GM18508 (cell line): Measurements from ENCODE around the gene LHFPL5.

Experiments used
- ATAC-seq: cut with Tn5 transposase; IDR thresholded peaks from one replicate; pipeline ENCODE4 v1.9.1; 2021; ENCODE audit warnings: moderate number of reproducible peaks; ENCODE audit not compliant: insufficient read depth, unreplicated experiment

Gene LHFPL5

DNA sequence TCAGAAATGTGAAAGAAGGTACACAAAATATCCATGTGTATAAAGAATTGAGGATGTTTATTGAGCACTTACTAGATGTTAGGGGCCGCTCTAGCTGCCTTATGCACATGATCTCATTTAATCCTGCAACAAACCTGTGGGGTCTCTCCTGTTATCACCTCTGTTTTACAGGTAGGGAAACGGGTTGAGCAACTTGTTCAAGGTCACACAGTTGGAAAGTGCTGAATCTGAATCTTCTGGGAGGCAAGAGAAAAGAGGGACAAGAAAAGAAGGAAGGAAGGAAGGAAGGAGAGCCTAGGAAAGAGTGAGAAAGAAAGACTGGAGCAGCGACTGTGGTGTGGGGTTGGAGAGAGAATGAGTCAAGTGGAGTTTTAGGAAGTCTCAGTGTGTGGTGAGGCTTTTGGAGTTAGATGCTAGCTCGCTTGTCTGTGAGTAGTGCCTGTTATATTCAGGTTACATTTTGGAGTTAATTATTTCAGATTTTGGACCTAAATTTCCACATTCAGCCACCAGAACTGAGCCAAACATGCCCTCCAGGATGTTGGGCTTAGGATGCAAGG is 16.6 kb upstream of the LHFPL5 start:
- ATAC-seq: no peak

DNA sequence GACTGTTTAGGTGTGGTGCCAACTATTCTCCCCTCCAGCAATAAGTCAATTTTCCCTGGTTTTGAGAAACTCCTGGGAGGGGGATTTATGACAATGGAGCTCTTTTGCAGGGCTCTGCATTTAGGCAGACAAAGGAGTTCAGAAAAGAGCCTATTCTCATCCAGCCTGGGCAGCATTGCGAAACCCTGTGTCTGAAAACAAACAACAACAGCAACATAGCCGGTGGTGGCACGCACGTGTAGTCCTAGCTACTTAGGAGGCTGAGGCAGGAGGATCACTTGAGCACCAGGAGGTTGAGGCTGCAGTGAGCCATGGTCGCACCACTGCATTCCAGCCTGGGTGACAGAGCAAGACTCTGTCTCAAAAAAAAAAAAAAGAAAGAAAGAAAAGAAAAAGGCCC is 14.5 kb upstream of the LHFPL5 start:
- no peak for ATAC-seq

DNA sequence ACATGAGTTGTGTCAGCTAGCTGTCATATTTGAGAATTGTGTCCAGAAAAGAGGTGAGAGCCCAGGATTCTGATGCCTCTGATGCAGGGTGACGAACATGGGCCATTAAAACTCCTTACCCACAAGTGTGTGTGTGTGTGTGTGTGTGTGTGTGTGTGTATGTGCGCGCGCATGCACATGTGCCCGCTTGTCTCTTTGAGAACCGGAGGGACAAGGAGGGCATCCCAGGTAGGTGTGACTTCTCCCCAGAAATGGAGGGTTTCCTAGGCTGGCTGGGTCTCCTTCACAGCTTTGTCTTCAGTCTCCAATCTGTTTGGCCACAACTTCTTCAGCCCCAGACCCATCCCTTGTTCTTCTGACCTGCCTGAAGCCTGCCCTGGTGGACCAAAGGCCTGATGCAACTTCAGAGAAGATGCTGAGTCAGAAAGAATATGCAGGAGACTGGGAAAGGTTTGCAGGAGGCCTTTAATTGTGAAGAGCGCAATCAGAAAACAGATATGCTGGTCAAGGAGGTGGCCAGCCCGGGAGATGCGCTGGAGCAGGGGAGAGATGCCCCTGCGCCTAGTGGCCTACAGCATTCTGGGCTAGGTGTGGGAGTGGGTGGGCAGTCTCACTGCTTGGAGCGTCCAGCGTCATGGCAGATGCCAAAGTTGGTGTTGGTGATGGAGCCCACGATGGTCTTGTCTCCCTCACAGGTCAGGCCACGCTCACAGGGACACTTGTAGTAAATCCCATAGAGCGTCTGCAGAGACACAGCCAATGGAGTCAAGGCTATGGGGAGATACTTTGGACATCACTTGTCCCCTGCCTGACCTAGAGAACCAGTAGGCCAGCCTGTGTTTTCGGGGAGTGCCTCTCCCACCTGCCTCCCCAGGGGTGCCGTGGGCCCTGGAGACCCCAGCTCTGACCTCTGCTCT is 10.4 kb upstream of the LHFPL5 start:
- ATAC-seq: no peak

DNA sequence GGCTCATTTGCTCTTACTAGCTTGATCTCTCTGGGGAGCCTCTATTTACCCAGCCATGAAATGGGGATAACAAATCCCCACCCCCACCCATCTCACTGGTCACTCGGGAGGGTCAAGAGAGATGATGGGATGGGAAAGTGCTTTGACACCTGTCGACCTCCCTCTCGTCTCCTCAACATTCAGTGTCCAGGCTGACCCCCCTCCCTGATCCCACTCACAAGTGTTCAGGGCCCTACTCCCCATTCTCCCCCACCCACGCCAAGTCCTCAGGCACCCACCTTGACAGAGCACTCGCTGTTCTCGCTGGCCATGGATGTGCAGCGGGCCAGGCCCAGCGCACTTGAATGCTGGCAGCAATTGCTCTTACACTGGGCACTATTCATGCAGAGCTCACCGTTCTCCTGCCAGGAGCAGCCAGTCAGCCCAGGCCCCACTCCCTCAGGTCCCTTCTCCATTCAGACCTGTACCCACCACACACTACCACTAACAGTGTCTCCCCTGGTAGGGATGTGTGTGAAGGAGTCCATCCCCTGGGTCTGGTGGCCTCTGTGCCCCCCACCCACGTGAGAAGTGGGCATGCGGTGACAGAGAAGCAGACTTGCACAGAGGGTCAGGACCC is 9.6 kb upstream of the LHFPL5 start:
- ATAC-seq: no peak

DNA sequence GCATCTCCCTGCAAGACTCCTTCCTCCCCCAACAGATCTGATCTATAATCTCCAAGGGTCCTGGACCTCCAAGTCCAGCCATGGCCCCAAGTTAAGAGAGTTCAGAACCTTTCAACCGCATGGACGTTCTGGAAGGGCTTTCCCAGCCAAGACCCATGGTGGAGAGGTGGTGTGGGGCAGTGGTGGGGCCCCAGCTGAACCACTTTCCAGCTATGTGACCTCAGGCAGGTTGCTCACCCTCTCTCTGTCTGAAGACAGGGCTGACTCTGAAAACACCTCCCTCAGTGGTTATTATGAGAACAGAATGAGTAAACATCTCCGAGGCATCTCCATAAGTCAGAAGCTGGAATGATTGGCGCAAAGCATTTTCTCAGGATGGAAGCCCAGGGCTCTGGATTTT is 8.9 kb upstream of the LHFPL5 start:
- no peak for ATAC-seq

DNA sequence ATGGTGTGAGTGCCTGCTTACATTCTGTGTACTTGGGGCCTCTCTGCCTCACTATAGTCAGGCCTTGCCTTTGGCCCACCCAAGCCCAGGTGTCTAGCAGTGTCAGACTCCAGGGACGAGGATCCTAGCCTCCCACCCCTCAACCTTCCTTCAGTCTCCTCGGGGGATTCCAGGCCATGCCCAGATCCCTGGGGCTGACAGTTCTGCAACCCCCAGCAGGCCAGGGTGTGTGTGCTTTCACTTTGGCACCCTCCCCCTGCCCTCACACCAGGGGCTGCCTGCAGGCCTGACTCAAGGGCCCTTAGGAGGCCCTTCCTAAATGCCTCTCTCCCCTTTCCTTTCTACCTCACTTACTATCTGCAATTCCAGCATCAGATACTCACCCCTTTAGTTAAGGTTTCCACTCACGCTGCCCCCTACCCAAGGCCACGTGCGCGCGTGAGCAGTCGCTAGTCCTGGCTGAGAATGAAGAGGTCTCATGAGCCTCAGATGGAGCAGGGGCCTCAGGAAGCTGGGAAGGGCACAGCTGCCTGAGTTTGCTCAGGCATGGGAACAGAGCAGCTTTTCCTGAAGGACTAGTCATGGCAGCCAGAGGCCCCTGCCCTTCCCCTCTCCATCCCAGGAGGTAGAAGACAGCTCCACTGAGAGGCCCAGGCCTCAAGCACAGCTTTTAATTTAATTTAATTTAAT is 7.2 kb upstream of the LHFPL5 start:
- ATAC-seq: no peak

DNA sequence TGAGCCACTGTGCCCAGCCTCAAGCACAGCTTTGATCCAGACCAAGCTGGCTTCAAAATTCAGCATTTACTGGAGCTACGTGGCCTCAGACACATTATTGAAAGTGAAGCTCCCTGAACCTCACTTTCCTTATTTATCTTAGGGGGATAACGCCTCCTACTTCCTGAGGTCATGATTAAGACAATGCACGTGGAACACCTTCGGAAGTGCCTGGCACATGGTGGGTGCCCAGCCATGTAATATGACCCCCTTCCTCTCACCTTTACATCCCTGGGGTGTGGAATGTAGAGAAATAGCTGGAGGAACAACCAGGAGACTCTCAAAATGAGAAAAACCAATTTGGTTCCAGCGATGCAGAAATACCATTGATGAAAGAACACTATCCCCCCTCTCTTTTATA is 6.4 kb upstream of the LHFPL5 start:
- ATAC-seq: no peak

DNA sequence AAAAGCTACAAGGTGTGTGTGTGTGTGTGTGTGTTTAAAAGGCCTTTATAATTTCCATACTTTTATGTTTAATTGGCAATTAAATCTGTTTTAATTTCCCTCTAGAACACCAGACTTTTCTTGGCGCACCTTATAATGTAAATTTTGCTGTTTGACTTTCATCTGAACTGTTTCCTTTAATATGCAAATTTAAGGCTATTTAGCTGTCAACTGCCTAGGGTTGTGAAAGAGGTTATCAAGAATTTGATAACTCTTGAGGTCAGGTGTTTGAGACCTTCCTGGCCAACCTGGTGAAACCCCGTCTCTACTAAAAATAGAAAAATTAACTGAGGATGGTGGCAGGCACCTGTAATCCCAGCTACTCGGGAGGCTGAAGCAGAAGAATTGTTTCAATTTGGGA is 4.0 kb upstream of the LHFPL5 start:
- no peak for ATAC-seq

DNA sequence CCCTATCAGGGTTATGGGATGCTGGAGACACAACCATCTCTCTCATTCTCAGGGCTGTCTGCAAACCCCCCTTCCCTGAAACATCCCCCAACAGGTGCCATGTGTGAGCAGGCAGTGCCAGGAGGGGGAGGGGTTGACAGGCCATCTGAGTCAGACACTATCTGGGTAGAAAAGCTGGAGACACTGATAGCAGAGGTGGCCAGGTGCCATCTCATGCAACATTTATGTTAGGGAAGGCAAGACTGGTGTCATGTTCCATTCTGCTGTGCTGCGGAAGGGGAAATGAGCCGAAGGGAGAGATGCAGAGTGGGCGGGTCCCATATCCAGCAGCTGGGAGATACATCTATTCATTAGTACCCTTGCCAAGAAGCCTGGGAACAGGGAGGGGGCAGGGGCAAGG is 3.5 kb downstream of the LHFPL5 start:
- no peak for ATAC-seq

DNA sequence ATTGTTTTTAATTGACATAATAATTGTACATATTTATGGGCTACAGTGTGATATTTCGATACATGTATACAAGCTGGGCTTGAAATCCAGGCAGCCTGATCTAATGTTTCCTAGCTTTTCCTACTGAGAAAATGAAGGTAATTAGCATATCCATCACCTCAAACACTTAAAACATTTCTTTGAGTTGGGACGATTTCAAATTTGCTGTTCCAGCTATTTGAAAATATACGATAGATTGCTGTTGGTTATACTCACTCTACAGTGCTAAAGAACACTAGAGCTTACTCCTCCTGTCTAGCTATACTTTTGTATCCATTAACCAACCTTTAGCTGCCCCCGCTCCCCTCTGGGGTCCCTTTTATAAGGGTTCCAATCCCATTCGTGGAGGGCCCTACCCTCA is 4.7 kb downstream of the LHFPL5 start:
- no peak for ATAC-seq

DNA sequence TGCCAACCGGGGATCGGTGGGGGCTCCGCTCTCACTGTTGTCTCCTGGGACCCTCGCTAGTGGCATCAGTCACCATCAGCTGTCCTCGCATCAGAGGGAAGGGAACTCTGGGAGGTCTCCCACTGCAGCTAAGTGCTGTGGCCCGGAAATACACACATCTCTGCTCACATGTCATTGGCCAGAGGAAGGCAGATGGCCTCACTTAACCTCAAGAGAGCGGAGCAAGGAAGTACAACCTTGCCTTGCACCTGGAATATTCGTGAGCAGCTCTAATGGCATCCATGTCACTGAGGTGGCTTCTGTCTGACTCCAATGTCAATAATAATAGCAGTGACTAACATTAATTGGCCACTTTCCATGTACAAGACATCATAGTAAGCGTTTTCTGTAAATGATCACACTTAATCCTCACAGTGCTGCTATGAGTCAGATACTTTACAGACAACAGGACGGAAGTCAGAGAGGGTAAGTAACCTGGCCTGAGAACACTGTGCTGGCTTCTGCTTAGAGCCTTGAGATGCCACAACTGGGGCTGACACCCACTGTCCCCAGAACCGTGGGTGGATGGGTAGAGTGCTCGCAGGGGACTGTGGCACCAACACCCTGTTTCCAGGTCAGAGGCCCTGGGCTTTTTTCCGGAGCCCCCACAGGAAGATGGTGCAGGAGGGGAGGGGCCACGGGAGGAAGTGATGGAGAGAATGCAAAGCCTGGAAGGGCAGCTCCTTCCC is 6.0 kb downstream of the LHFPL5 start:
- ATAC-seq: no peak

DNA sequence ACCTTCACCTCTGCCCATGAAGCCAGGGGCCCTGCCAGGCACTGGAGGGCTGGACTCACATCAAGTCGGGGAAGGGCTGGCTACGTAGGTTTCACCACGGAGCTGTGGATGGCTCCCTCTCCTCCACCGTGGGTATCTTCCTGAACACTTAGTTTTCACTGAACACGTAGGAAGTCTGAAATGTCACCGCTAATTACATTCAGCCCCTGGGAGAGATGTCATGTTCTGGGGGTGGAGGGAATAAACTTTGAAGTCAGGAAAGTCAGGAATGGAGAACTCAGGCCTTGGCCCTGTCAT is 6.5 kb downstream of the LHFPL5 start:
- ATAC-seq: no peak

DNA sequence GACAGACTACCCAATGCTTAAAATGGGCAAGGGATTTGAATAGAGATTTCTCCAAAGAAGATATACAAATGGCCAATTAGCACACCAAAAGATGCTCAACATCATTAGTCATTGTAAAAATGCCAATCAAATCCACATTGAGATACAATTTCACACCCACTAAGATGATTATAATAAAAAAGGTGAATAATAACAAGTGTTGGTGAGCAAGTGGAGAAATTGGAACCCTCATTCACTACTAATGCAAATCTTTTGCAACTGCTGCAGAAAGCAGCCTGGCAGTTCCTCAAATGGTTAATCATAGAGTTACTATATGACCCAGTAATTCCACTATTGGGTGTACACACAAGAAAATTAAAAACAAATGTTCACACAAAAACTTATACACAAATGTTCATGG is 12.4 kb downstream of the LHFPL5 start:
- no peak for ATAC-seq

DNA sequence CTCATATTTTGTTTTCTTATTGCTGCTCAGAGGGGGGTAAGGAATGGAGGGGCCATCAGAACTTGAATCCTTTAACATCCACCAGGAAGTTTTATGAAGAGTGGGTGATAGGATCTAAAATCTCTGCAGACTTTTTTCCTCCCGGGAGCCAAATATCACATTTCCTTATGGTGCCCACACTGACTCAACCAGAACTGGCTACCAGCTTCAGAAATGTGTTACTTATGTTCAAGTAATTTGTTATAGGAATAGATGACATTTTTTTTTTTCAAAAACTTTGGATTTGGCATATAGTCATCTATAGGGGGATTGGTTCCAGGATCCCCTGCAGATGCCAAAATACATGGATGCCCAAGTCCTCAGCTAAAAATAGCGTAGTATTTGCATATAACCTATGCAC is 18.4 kb downstream of the LHFPL5 start:
- no peak for ATAC-seq

DNA sequence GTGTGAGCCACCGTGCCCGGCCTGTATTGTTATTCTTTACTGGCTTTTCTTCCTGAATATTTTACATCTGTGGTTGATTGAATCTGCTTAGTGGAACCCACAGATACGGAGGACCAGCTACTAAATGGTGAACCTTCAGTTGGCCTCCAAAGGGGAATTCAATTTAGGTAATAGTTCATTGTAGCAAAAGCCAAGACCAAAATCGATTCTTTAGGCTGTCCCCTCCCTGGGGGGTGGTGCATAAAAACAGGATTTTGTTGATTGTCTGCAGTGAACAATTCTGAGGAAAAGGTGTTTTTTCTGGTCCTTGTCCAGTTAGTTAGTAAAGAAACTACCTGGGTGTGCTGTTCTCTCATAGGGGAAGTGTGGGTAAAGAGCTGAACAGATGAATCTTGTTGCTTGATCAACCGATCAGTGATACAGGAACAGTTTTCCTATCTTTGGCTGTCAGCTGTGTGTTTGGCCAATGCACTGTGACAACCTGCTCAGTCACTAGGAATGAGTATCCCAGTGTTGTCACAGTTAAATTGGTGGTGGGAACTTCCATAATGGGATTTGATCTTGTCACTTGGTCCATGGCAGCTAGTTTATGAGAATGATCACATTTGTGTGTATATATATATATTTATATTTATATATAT is 19.5 kb downstream of the LHFPL5 start:
- no peak for ATAC-seq

DNA sequence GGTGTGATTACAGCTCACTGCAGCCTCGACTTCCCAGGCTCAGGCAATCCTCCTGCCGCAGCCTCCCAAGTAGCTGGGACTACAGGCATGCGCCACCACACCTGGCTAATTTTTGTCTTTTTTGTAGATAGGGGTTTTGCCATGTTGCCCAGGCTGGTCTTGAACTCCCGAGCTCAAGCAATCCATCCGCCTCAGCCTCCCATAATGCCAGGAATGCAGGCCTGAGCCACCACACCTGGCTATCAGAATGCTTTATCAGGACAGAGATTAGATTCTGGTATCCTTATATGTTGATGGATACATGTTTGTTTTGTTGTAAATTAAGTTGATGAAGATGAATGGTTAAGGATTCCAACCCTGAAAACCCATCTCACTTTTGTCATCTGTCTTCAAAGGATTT is 24.2 kb downstream of the LHFPL5 start:
- no peak for ATAC-seq

DNA sequence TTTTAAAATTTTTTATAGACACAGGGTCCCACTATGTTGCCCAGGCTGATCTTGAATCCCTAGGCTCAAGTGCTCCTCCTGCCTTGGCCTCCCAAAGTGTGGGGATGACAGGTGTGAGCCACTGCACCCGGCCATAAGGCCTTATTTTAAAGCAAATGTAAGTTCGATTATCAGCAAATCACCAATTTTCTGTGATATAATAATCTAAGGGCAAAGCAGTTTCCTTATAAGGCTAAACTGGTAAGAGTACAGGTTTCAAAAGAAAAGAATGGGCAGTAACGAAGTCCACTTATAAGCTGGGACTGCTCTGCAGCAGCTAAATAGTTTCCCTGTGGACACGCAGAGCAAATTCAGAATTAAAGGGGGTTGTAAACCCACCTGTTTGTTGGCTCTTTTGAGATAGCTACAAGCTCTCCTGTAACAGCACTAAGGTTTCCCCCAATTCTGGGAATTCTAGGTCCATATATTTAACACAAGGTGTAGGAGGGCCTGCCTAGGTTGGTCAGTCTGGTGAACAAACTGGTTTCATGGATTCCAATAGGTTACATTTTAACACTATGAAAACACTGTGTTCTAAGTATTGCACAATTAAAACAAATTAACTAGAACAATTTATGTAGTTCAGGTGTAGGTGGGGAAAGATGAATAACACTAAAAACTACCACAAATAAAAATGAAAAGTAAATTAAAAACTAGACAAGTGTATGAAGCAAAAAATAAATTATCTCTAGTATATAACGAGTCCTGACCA is 26.3 kb downstream of the LHFPL5 start:
- no peak for ATAC-seq

DNA sequence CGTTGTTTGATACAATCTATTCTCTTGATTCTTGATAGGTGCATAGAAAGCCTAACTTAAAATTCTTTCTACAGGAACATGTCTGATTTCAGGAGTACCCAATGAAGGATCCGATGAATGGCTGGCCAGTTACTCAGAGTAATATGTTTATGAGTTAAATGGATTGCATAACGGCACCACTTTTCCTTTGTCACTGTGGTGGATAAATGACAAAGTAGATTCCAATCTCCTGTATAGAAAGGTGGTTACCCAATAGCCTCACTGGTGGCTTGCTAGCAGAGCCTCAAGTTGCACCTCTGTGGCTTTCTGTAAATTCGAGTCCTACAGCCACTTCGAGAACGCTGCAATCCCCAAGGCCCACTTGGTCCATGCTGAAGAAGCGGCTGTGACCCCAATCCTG is 28.4 kb downstream of the LHFPL5 start:
- no peak for ATAC-seq

DNA sequence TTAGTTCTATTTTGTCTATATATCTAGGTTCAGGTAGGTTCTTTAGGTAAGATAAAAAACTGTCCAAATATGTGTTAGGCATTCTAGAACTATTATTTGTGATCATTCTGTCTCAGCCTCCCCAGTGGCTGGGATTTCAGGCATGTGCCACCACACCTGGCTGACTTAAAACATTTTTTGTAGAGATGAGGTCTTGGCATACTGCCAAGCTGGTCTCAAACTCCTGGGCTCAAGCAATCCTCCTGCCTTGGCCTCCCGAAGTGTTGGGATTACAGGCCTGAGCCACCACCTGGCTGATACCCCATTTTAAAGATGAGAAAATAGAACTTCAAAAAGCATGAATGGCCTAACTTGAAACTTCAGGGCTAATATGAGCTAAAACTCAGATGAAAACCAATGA is 33.9 kb downstream of the LHFPL5 start:
- ATAC-seq: no peak

DNA sequence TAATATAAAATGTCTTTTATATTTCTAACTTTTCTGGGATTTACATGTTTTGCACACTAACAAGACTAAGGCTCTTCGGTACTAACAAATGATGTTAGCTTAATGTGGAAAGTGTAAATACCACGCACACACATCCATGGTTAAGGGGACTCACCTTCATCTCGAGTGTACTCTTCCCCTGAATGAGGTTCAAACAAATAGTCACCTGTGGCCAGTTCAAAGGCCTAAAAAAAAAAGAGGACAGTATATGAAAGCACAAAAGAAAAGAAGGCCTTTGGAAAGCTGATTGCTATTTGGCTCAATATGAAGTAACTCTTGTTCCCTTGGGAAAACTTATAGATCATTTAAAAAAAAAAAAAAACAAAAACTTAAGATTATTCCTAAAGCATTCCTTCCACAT is 37.2 kb downstream of the LHFPL5 start:
- no peak for ATAC-seq
